GM21619 (cell line): ENCODE results near the gene EIF3D.
"Not testable (repeated sequence)": the region's sequence is repeated elsewhere in the genome, so short reads cannot be mapped to it uniquely, and the experiment has no call there.

ENCODE experiments used
- ATAC-seq: cut with Tn5 transposase; IDR thresholded peaks from one replicate; pipeline ENCODE4 v1.9.1; 2021; ENCODE audit not compliant: unreplicated experiment

Gene EIF3D

DNA sequence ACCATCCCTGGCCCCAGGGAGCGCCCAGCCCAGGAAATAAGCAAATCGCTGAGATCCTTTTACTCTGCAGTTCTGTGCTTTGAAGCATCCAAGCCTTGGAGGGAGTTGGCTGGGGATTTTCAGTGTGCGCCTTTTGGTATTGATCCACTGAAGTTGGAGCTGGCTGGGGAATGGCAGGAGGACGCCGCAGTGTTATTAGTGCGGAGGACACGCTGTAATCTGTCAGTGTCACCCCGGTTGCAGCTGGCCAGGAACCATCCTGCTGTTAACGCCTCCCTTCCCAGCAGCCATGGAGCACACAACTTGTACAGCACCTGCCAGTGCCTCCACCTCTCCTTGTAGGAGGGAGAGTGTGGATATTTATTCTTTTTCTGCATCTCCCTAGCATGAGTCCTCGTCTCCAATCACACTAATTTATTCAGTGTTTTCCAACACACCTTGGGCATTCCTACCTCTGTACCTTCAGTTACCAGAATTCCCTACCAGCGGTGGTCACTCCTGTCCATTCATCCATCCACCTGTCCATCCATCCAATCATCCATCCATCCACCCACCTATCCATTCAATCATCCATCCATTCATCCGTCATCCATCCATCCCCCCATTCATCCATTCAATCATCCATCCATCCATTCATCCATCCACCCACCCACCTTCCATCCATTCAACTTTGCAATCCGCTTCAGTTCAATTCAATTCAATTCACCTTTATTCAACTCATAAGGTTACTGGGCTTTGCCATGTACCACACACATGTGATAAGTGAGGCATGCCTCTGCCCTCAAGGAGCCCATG is 21.9 kb upstream of the EIF3D start:
- no peak for ATAC-seq

DNA sequence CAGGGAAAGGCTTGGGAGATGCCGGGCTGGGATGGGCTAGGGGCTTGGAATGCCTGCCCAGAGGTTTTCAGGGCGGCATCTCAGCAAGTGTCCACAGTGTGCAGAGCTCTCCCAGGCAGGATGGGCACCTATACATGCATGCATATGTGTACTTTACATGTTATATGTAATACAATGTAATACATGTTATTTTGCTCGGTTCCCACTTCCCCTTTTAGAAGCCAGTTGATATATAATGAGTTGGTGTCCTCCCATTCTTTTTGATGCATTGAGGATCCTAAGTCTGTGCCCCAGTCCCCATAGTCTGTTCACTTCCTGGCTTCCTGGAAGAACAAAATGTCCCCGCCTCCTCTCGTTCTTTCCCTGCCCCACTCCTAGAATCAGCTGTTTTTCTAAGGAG is 20.1 kb upstream of the EIF3D start:
- ATAC-seq, result no peak

DNA sequence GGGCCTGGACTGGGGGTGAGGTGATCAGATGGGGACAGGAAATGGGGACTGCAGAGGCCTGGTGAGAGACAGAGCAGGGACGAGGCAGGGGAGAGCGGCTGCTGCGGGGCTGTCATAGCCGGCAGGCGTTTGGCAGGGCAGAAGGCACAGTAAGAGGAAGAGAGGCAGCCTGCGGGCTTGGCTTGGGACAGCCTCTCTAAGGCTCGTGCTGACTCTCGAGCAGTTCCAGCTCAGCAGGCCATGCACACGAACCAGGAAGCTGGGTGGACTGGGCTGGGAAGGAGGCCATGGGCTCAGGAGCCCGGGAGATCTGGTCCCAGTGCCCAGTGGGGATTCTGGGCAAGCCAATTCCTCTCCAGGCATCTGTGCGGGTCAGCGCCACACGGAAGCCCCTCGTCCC is 19.6 kb upstream of the EIF3D start:
- no peak for ATAC-seq

DNA sequence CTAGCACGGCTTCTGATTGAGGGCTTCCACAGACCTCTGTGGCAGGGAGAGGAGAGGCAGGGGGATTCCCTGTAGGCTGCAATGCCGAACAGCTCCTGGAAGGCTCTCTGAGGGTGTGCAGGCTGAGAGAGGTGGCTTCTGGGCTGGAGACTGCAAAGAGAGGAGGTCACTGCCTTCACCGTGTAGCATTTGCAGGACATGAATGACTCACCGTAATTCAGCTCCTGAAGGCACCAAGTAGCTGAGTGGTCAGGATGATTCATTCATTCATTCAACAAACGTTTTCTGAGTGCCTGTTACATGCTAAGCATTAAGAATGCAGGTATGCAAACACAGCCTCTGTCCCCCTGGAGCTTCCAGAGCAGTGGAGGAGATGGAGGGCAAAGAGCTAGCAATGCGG is 18.0 kb upstream of the EIF3D start:
- no peak for ATAC-seq

DNA sequence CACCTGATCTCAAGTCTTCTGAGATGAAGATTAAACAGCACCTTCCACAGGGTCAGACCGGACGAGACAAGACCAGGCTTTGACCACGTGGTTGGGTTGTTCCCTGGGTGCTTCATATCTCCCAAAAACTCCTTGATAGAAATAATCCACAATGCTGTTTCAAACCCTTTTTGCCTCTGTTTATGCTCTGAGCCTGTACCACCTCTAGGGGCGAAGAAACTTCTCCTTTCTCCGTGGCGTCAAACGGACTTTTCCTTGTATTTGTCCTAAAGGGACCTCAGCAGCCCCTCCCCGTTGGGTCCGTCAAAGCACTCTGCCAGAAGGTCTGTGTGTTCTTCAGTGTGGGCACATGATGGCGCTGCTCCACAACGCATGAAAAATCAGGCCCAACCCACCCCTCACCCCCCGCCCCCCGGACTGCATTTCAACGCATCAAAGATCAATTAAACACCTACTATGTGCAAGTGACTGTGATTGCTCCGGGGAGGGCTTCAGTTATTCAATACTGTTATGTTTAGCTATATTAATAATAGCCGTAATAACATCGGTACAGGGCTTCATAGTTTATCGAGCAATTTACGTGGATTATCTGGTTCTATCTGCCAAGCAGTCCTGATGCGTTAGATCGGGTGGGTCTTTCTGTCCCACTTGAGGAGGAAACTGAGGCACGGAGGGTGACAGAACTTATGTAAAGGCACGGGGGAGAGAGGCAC is 17.3 kb upstream of the EIF3D start:
- ATAC-seq, result no peak

DNA sequence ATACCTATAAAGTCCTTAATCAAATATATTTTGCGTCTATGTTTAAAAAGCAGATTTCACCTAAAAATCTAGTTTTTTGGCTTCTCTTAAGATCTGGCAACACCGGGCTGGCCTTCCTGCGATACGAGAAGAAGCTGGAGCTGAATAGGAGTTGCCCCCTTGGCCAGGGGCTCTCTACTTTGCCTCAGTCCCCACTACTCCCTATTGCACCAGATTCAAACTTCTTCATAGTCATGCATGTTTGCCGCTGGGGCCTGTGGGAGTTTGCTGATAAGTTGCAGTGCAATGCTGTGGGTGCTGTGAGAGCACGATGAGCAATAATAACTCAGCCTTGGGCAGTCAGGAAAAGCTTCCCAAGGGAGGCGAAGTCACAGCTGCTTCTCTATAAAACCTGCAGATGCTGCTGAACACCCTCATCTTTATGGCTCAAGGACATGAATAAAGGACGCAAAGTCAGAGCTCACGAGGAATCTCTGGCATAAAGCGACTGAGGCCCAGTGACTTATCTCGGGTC is 15.2 kb upstream of the EIF3D start:
- ATAC-seq, result no peak

DNA sequence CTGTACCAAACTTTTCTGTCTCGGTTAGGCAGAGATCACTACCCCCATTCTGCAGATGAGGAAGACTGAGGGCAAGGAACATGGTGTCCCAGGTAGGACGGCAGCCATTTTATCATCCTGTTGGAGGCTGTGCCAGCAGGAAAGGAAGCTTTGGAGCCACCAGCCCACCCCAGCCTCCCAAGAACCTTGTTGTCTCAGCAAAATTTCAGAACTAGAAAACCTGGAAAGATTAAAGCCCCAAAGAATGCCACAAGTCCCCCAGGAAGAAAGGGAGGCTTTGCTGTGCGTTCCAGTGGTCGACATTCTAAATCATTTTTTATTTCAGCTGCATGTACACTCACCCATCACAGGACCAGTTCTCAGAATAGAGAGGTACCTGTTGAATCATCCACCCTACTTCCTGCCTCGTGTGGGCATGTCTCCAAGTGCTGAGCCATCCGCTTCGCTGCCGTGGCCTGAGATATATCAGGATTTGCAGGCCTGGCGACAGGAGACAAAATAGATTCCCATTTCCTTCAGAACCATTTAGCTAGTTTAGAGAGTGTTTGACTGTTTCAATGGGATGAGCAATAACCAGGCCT is 13.0 kb upstream of the EIF3D start:
- ATAC-seq, result no peak

DNA sequence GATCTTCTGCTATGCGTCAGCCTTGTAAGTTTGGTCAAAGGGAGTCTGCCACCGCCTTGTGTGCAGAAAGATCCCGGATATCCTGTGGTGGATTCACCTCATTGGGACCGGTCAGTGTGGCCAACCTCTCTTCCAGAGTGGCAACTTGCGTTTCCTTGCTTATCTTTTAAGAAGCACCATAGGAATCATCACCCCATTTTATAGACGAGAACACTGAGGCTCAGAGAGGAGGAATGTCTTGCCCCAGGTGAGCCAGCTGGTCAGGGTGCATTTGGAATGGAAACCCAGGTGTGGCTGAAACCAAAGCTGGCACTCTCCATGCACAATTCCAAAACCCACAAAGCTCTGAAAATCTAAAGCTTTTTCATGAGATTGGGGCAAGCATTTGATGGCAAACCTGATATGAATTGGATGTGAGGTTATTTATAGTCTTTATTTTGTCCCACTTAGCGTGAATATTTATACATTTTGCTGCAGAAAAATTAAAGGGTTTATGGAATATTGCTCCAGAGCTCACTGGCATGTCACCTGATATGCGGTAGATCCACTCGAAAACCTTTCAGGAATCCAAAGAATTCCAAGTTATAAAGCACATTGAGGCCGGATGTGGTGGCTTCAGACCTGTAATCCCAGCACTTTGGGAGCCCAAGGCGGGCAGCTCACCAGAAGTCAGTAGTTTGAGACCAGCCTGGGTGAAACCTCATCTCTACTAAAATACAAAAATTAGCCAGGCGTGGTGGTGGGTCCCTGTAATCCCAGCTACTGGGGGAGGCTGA is 12.1 kb upstream of the EIF3D start:
- ATAC-seq, result no peak

DNA sequence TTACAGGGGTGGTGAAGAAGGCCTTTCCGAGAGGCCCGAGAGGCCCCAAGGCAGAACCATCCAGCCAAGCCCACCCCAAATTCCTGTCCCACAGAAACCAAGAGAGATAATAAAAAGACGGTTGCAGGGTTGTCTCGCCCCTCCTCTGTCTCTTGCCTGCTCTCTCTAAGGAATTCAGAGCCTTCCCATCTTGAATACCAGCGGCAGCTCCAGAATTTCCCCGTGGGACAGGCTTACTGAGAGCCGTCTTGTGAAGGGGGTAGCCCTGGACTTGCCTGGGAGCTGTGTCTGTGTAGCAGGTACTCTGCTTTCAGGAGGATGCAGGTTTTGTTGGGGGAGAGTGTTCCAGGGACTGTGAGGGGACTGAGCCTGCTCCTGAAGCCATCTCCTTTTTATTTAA is 9.6 kb upstream of the EIF3D start:
- ATAC-seq, result no peak

DNA sequence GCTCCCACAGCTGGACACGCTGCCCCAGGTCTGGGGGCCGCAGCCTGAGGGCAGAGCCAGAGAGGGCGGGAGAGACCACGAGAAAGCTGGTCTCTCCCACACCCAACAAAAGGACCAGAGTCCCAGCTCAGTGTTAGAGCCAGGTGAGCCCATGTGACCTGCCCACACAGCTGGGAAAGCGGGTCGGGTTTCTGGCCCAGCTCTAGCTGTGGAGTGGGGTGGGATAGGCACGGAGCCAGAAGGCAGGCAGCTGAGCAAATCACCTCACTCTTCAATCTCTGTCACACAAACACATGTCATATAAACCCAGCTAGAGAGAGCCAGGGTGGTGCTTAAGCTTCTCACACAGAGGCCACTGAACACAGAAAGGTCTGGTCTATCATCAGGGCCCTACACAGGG is 7.8 kb upstream of the EIF3D start:
- no peak for ATAC-seq

DNA sequence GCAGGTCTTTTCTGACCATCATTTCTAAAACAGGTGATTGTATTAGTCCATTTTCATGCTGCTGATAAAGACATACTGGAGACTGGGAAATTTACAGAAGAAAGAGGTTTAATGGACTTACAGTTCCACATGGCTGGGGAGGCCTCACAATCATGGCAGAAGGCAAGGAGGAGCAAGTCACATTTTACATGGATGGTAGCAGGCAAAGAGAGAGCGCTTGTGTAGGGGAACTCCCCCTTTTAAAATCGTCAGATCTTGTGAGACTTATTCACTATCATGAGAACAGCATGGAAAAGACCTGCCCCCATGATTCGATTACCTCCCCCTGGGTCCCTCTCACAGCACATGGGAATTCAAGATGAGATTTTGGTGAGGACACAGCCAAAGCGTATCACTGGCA is 4.4 kb upstream of the EIF3D start:
- ATAC-seq, result not testable (repeated sequence)

DNA sequence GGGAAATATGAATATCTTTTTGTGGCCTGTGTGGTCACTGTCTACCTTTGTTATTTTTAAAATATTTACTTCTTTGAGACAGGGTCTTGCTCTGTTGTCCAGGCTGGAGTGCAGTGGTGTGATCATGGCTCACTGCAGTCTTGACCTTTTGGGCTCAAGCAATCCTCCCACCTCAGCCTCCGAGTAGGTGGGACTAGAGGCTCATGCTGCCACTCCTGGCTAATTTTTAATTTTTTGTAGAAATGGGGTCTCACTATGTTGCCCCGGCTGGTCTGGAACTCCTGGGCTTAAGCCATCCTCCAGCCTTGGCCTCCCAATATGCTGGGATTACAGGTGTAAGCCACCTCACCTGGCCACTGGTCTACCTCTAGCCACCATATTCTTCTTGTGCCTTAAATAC is 3.5 kb upstream of the EIF3D start:
- no peak for ATAC-seq

DNA sequence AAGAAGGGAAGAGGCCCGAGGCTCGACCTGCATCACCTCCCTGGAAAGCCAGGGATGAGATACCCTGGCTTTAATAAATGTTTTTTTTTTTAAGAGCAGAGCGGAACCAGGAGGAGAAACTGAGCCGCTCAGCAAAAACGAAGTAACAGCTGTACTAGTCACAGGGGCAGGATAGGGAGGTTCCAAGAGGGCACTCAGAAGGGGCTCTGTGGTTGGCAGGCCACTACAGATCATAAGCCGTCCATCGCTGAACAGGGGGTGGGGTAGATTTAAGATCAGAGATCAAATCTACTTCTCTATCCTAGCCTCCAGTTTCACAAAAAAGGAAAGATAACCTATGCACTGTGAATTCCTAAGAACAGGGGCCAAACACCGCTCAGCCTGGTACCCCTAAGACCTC is 625 bp downstream of the EIF3D start:
- no peak for ATAC-seq

DNA sequence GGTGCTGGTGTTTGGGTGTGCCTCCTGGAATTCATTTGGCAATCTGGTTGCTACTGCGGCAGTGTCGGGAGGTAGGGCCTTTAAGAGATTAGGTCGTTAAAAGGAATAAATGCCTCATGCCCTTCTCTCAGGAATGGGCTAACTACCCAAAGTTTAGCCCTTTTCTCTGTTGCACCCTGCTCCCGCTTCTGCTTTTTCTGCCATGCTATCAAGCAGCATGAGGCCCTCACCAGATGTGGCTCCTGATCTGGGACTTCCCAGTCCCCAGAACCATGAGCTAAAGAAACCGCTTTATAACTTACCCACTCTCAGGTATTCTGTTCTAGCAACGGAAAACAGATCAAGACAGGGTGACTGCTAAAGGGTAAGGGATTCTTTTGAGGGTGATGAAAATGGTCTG is 6.3 kb downstream of the EIF3D start:
- no peak for ATAC-seq

DNA sequence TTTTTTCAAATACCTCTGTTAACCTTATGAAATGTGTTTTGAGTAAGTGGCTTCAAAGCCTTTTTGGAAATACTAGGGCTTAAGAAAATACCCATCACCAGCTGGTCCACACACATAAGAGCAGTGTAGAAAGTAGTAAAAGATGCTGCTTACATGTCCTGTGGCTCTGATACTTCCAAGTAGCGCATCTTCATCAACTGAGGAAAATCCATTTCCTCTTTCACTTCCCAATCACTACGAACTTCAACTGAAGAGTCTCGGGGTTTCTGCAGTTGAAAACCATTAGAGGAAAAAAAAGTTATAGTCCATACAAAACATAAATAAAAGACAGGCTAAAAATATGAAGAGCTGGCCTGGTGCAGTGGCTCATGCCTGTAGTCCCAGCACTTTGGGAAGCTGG is 8.5 kb downstream of the EIF3D start:
- no peak for ATAC-seq

DNA sequence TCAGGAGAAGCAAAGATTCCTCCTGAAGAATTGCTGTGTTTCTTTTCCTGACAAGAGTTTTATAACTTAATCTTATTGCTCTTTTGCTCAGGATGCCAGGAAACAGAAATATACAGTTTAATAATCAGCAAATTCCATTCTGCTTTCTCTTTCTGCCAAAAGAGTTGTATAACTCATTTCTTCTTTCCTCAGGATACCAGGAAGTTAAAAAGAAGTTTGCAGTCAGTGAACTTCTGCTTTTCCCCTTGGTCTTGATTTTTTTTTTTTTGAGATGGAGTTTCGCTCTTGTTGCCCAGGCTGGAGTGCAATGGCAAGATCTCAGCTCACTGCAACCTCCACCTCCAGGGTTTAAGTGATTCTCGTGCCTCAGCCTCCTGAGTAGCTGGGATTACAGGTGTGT is 9.1 kb downstream of the EIF3D start:
- not testable (repeated sequence) for ATAC-seq

DNA sequence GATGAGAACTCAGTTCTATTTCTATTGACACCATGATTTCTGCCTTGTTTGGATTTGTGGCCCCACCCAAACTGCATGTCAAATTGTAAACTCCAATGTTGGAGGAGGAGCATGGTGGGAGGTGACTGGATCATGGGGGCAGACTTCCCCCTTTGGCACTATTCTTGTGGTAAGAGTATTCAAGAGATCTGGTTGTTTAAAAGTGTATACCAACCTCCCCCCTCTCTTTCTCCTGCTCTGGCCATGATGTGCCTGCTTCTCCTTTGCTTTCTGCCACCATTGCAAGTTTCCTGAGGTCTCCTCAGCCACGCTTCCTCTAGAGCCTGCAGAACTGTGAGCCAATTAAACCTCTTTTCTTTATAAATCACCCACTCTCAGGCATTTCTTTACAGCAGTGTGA is 14.2 kb downstream of the EIF3D start:
- no peak for ATAC-seq

DNA sequence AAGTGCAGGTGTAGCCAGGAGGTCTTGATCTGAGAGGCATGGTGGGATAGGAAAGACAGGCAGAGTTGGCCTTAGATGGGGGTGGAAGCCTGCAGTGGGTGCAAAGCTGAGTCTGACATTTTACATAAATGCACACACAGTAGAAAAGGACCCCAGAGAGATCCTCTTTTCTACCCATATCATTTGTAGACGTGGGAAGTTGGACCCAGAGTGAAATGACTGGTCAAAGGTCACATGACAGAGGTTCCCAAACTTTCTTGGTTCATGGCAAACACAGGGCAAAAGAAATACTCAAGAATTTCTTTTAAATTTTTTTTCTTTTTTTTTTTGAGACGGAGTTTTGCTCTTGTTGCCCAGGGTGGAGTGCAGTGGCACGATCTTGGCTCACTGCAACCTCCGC is 16.0 kb downstream of the EIF3D start:
- ATAC-seq, result no peak

DNA sequence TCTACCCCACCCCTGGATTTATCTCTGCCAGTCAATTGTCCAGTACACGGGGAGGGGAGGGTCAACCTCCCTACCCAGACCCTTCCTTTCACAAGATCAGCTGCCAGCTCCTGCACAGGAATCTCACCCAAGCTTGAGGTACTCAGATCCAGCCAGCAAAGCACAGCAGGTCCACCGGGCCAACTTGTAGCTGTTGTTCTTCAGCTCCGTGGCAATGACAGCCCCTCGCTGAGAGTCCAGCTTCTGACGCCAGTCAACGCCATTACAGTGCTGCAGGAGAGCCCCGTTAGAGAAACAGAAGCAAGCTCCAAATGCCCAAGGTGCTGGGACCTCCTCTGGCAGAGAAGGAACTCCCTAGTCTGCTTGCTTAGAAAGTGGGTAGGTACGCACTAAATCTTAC is 16.6 kb downstream of the EIF3D start:
- ATAC-seq, result no peak

DNA sequence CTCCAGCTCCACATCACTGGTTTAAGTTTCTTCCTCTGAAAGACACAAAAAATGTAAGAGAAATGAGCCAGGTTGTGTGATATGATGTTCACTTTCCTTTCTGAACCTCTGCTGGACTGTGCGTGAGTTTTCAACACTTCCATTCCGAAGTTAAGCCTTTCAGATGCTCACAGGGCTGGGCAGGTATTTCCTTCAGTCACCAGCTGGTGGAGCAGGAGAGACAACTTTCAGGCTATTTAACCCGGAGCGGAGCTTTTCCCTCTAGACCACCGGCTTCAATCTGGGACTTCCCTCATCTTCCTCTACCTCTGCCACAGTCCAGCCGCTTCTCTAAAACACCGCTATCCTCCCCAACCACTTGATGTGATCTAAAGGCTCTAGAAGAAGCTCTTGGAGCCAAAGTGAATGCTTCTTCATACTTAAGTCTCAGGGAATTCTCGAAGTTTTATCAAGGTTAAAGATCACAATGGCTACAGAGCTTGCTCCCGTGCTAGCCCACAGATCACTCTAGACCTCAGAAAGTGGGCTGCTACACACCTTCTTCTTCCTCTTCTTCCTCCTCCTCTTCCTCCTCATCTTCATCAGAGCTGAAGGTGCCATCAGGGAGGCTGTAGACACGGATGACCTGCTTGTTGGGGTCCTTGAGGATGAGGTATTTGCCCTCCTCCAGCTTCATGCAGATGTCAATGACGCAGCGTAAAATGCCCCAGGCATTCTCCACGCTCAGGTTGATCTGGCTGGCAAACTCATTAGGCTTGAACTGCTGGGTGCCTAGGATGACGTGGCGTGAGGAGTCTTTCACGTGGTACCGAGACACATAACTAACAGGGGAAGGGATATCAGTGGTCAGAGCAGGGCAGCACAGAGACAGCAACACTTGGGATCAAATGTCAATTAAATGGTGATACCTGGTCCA is 17.7 kb downstream of the EIF3D start:
- ATAC-seq, result no peak
